ENCODE results near the gene ZNF646.

Gene ZNF646

GRCh38 chr16:31063843-31064611 is 10.2 kb upstream of the ZNF646 start:
- no peak for FAIRE-seq

- FAIRE-seq, result no peak
Observed at GRCh38 chr16:31064882-31065461, 9.2 kb upstream of the ZNF646 start.

GRCh38 chr16:31067342-31067741 is 6.9 kb upstream of the ZNF646 start:
- FAIRE-seq, result no peak

- FAIRE-seq, result no peak
Observed at GRCh38 chr16:31071861-31072260, 2.4 kb upstream of the ZNF646 start.

GRCh38 chr16:31072540-31073141 is 1.6 kb upstream of the ZNF646 start:
- FAIRE-seq, result no peak

GRCh38 chr16:31073142-31073969 is 866 bp upstream of the ZNF646 start:
- FAIRE-seq, result no peak

- FAIRE-seq, result no peak
Observed at GRCh38 chr16:31074814-31075183, 577 bp downstream of the ZNF646 start.

GRCh38 chr16:31076319-31076718 is 2.1 kb downstream of the ZNF646 start:
- no peak for FAIRE-seq

- FAIRE-seq, result no peak
Observed at GRCh38 chr16:31077024-31077423, 2.8 kb downstream of the ZNF646 start.

GRCh38 chr16:31077592-31078396 is 3.6 kb downstream of the ZNF646 start:
- FAIRE-seq, result no peak

GRCh38 chr16:31078597-31079341 is 4.5 kb downstream of the ZNF646 start:
- no peak for FAIRE-seq

GRCh38 chr16:31079342-31079944 is 5.2 kb downstream of the ZNF646 start:
- no peak for FAIRE-seq

GRCh38 chr16:31080035-31080629 is 5.9 kb downstream of the ZNF646 start:
- no peak for FAIRE-seq

- no peak for FAIRE-seq
Observed at GRCh38 chr16:31080756-31081419, 6.7 kb downstream of the ZNF646 start.

GRCh38 chr16:31081428-31082351 is 7.5 kb downstream of the ZNF646 start:
- no peak for FAIRE-seq

- no peak for FAIRE-seq
Observed at GRCh38 chr16:31082368-31083045, 8.3 kb downstream of the ZNF646 start.

- no peak for FAIRE-seq
Observed at GRCh38 chr16:31083081-31083480, 8.9 kb downstream of the ZNF646 start.

GRCh38 chr16:31083556-31083955 is 9.3 kb downstream of the ZNF646 start:
- FAIRE-seq, result no peak

GRCh38 chr16:31083981-31084380 is 9.8 kb downstream of the ZNF646 start:
- no peak for FAIRE-seq

Measured in TTC549 (cell line).